NCI-H187 treated with DMSO at 0.1 percent for 48 hours (cell line): ENCODE results near the gene THRAP3.
"Not testable (repeated sequence)": the region's sequence is repeated elsewhere in the genome, so short reads cannot be mapped to it uniquely, and the experiment has no call there.

ENCODE experiments used
- DNase-seq: peaks from one replicate; lab custom pipeline; 2025; lab: John Stamatoyannopoulos, UW

THRAP3 gene

GRCh38 chr1:36251794-36252481 lies 27.7 kb downstream of the THRAP3 start:
- no peak for DNase-seq

- DNase-seq = not testable (repeated sequence)
Measured at GRCh38 chr1:36252482-36252824, 28.2 kb downstream of the THRAP3 start.

GRCh38 chr1:36253161-36253862 lies 29.1 kb downstream of the THRAP3 start:
- DNase-seq = no peak

GRCh38 chr1:36256558-36257374 lies 32.5 kb downstream of the THRAP3 start:
- no peak for DNase-seq

GRCh38 chr1:36257375-36257767 lies 33.1 kb downstream of the THRAP3 start:
- DNase-seq = no peak

GRCh38 chr1:36258960-36259344 lies 34.7 kb downstream of the THRAP3 start:
- no peak for DNase-seq

GRCh38 chr1:36268981-36269380 lies 44.7 kb downstream of the THRAP3 start:
- no peak for DNase-seq

- no peak for DNase-seq
Measured at GRCh38 chr1:36269408-36269838, 45.2 kb downstream of the THRAP3 start.

GRCh38 chr1:36273024-36273423 lies 48.8 kb downstream of the THRAP3 start:
- no peak for DNase-seq

- no peak for DNase-seq
Measured at GRCh38 chr1:36274201-36274600, 50.0 kb downstream of the THRAP3 start.

- no peak for DNase-seq
Measured at GRCh38 chr1:36276688-36277087, 52.4 kb downstream of the THRAP3 start.

- DNase-seq = no peak
Measured at GRCh38 chr1:36279110-36279788, 55.0 kb downstream of the THRAP3 start.

GRCh38 chr1:36279789-36280296 lies 55.6 kb downstream of the THRAP3 start:
- no peak for DNase-seq

- no peak for DNase-seq
Measured at GRCh38 chr1:36284061-36284460, 59.8 kb downstream of the THRAP3 start.

GRCh38 chr1:36284517-36284916 lies 60.3 kb downstream of the THRAP3 start:
- DNase-seq = no peak

GRCh38 chr1:36285443-36286101 lies 61.3 kb downstream of the THRAP3 start:
- DNase-seq = peak; percentile 17

- no peak for DNase-seq
Measured at GRCh38 chr1:36286802-36287201, 62.6 kb downstream of the THRAP3 start.

- no peak for DNase-seq
Measured at GRCh38 chr1:36287595-36287994, 63.4 kb downstream of the THRAP3 start.

GRCh38 chr1:36295390-36295789 lies 71.1 kb downstream of the THRAP3 start:
- DNase-seq = no peak

- DNase-seq = no peak
Measured at GRCh38 chr1:36297062-36297461, 72.8 kb downstream of the THRAP3 start.

GRCh38 chr1:36298640-36299039 lies 74.4 kb downstream of the THRAP3 start:
- DNase-seq = no peak

- no peak for DNase-seq
Measured at GRCh38 chr1:36300526-36300925, 76.3 kb downstream of the THRAP3 start.
